Measurements from ENCODE around the gene DDX21.

DNA sequence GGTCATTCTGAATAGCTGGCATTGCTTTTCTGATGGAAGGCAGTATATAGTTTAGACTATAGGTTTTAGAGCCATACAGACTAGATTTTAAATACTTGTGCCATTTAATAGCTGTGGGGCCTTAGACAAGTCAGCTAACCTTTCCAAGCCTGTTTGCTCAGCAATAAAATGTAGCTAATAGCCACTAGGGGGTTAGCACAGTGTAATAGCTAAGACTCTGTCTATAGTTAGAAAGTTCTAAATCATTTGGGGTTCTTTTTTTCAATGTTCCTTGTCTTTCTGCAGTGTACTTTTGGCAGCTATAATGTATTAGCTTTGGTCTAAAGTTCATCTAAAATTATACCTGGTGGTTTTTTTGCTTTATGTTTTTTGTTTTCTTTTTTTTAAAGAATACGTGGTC is 25.1 kb downstream of the DDX21 start:
- TF ChIP-seq EZH2 (IDR thresholded peaks at IDR 0.05; ENCODE audit: insufficient read depth, poor library complexity, severe bottlenecking) (no peak), EZH2phosphoT487 (IDR thresholded peaks at IDR 0.05; ENCODE audit: insufficient read depth, low read depth) (no peak)
